HG02798 (cell line): ENCODE data around the gene AP3D1.

Experiments used
- ATAC-seq: cut with Tn5 transposase; IDR thresholded peaks from one replicate; pipeline ENCODE4 v1.9.1; 2021; ENCODE audit warnings: mild to moderate bottlenecking; ENCODE audit not compliant: unreplicated experiment, poor library complexity

Gene AP3D1

GRCh38 chr19:2113439-2114211 lies 37.7 kb downstream of the AP3D1 start:
- ATAC-seq = no peak

DNA sequence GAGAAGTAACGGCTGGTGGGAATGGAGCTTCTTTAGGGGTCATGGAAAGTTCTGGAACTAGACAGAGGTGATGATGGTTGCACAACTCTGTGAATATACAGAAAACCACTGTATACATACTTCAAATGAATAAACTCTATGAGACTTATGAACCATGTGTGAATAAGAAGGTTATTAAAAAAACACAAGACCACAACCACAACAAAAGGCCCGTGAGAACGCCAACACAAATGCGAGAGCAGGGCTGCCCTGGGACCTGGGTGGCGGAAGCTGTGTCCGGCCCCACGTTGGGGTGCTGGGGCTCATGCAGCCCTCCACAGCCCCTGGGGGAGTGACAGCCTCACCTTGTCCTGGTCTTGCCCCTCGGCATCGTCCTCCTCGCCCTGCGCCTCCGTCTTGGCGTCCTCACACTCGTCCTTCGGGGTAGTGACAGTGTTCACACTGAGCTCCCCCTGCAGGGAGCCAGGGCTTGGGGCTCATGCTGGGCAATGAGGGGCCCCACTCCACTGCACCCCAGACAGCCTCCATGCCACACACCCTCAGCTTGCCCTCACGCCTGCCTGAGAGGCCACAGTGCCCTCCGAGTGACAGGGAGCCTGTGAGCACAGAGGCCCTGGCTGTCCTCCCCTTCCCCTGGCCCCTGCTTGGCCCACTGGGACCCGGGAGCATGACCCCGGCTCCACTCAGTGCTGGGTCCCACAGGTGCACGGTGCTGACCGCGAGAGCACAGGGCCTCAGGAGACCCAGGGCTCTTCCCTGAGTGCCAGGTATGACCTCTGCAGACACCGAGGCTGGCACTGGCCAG lies 38.6 kb downstream of the AP3D1 start:
- no peak for ATAC-seq

DNA sequence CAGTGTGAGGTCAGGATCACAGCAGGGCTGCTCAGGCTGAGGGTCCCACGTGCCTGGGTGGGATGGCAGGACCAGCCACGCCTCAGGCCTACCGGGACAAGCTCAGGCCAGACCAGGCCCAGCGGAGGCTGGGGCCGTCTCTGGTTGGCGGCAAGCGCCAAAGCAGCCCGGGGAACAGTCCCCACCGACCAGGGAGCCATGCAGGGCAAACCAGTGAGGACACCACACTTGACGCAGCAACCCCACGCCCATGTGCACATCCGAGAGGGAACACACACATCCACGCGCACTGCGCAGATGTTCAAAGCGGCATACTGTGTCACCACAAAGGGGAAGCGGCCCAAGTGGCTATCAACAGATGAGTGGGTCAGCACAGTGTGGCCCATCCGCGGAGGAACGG lies 39.5 kb downstream of the AP3D1 start:
- no peak for ATAC-seq

DNA sequence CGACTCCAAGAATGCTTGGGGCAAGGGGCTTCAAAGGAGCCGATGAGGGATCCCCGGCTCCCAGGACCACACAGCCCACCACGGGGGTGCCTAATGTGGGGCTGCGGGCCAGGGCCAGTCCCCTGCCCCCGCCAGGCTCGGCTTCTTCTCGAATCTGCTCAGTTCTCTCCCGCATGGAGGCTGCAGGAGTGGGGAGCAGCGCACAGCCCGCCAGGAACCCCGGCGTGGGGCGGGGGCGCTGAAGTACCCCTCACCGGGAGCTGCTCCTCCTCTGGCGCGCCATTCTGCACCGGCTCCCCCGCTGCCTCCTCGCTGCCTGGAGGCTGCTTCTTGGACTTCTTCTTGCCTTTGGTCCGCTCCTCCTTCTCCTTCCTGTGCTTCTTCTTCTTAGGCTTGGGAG lies 39.9 kb downstream of the AP3D1 start:
- ATAC-seq = no peak

- no peak for ATAC-seq
These were observed 40.5 kb downstream of the AP3D1 start for GRCh38 chr19:2110822-2111221.

GRCh38 chr19:2109046-2109864 lies 42.1 kb downstream of the AP3D1 start:
- ATAC-seq = no peak

- no peak for ATAC-seq
These were observed 42.9 kb downstream of the AP3D1 start for GRCh38 chr19:2108251-2109016.

DNA sequence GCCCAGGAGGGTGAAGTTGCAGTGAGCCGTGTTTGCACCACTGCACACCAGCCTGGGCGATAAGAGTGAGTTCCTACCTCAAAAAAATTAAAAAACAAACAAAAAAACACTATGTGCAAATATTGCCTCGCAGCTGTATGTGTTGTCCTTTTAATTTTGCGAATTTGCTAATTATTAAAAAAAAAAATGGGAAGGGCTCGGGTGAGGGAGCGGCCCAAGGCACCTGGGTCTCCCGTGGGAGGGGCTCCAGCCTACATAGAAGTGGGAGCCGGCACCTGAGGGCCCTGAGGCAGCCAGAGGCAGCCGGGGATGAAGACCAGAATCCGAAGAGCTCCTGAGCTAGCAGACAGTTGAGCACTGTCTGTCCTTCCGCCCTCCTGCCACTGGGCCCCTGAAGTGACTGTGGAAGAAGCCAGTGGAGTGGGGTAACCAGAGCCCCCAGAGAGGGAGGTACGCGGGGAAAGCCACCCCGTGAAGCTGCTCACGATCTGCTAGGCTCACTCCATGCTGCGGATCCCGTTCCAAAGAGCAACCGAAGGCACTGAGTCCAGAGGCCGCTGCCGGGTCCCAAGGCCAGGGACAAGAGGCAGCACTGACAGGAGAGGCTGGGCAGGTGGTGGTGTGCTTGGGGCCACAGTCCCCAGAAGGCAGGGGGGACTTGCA lies 48.2 kb downstream of the AP3D1 start:
- ATAC-seq = no peak

- ATAC-seq = no peak
These were observed 49.7 kb downstream of the AP3D1 start for GRCh38 chr19:2101417-2102335.

DNA sequence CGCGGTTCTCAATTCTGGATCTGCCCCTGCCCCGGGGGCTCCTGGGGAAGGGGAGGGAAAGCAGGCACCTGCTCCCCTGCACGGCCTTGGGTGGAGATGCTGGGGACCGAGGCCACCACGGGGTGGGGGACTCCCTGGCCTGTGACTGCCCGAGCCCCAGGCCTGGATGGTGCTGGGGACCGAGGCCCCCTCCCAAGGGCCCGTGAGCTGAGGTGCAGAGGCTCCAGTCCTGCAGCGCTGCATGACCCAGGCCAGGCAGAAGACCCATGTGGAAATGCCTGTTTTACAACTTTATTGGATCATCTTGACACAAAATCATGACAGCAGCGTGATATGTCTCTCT lies 50.7 kb downstream of the AP3D1 start:
- no peak for ATAC-seq

- ATAC-seq = no peak
These were observed 51.2 kb downstream of the AP3D1 start for GRCh38 chr19:2099937-2100718.

DNA sequence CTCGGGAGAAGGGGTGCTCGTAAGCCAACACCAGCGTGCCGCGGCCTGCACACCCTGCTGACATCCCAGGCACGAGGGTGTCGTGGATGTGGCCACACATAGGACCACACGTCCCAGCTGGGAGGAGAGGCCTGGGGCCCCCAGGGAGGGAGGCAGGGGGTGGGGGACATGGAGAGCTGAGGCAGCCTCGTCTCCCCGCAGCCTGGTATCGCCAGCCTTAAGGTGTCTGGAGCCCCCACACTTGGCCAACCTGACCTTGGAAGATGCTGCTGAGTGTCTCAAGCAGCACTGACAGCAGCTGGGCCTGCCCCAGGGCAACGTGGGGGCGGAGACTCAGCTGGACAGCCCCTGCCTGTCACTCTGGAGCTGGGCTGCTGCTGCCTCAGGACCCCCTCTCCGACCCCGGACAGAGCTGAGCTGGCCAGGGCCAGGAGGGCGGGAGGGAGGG lies 52.3 kb downstream of the AP3D1 start:
- no peak for ATAC-seq

DNA sequence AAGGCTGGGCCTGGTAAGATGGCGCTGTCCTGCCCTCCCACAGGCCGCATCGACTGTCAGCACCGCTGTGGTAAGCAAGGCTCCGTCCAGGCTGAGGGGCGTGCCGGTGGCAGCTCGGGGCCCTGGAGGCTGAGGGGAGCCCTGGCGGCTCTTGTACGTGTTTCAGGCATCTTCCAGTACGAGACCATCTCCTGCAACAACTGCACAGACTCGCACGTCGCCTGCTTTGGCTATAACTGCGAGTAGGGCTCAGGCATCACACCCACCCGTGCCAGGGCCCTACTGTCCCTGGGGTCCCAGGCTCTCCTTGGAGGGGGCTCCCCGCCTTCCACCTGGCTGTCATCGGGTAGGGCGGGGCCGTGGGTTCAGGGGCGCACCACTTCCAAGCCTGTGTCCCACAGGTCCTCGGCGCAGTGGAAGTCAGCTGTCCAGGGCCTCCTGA lies 53.5 kb downstream of the AP3D1 start:
- no peak for ATAC-seq

- no peak for ATAC-seq
These were observed 54.0 kb downstream of the AP3D1 start for GRCh38 chr19:2097203-2097885.

GRCh38 chr19:2096480-2097202 lies 54.7 kb downstream of the AP3D1 start, which contains the start of gene IZUMO4:
IZUMO4 (plus strand) TSS chr19:2096915; CDS start chr19:2096946, 31 bp downstream.
- peak; percentile 81 for ATAC-seq

GRCh38 chr19:2096034-2096479 lies 55.3 kb downstream of the AP3D1 start, which contains the start of gene MOB3A:
MOB3A (minus strand) TSS chr19:2096326; CDS start chr19:2078560, 17,766 bp downstream.
- peak; percentile 41 for ATAC-seq
